WTC11 (cell line): ENCODE measurements around the gene POLR1G.

Source experiments
- ATF3 ChIP-seq: sonication (generic); formaldehyde crosslinking; conservative IDR thresholded peaks from 2 replicates; pipeline ENCODE4 v1.8.1; 2022; ENCODE audit warnings: mild to moderate bottlenecking, missing genetic modification reagents
- E2F1 ChIP-seq: sonication (generic); formaldehyde crosslinking; IDR thresholded peaks from 2 replicates; pipeline ENCODE4 v1.8.0; 2022; ENCODE audit warnings: mild to moderate bottlenecking, missing genetic modification reagents
- FOXP4 ChIP-seq: sonication (generic); formaldehyde crosslinking; IDR thresholded peaks from 2 replicates; pipeline ENCODE4 v1.8.0; 2022; ENCODE audit warnings: mild to moderate bottlenecking, missing genetic modification reagents
- ZNF232 ChIP-seq: sonication (generic); formaldehyde crosslinking; IDR thresholded peaks from 2 replicates; pipeline ENCODE4 v1.8.0; 2022; ENCODE audit warnings: mild to moderate bottlenecking, missing genetic modification reagents
- ZNF416 ChIP-seq: fragments of 250-450 bp; sonication (Bioruptor Pico); IDR thresholded peaks from 2 replicates; pipeline ENCODE4 v1.9.0; 2021; ENCODE audit warnings: mild to moderate bottlenecking, inconsistent platforms
- TF ChIP-seq, protein P1 (sequence below): sonication (generic); formaldehyde crosslinking; IDR thresholded peaks from 2 replicates; pipeline ENCODE4 v1.8.1; 2023; ENCODE audit warnings: mild to moderate bottlenecking, missing genetic modification reagents, moderate library complexity
- TF ChIP-seq, protein P2 (sequence below): sonication (generic); formaldehyde crosslinking; IDR thresholded peaks from 2 replicates; pipeline ENCODE4 v1.8.0; 2023; ENCODE audit warnings: missing genetic modification reagents
- TF ChIP-seq, protein P3 (sequence below): fragments of 200-600 bp; IDR thresholded peaks from 2 replicates; pipeline ENCODE4 v1.8.0; 2022; ENCODE audit warnings: antibody characterized with exemption

DNA sequence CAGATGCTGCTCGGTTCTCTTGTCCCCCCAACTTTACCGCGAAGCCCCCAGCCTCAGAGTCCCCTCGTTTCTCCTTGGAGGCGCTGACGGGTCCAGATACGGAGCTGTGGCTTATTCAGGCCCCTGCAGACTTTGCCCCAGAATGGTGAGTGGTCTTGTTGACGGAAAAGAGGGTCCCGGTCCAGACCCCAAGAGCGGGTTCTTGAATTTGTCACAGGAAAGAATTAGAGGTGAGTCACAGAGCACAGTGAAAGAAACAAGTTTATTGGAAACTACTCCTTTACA, 589 bp downstream of the POLR1G start:
- no peak for TF ChIP-seq ZNF416 (CRISPR knock-in tag)
- no peak for TF ChIP-seq ATF3 (CRISPR knock-in tag)
- TF ChIP-seq, protein P1, sequence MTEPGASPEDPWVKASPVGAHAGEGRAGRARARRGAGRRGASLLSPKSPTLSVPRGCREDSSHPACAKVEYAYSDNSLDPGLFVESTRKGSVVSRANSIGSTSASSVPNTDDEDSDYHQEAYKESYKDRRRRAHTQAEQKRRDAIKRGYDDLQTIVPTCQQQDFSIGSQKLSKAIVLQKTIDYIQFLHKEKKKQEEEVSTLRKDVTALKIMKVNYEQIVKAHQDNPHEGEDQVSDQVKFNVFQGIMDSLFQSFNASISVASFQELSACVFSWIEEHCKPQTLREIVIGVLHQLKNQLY (CRISPR knock-in tag), result no peak
- TF ChIP-seq, protein P2, sequence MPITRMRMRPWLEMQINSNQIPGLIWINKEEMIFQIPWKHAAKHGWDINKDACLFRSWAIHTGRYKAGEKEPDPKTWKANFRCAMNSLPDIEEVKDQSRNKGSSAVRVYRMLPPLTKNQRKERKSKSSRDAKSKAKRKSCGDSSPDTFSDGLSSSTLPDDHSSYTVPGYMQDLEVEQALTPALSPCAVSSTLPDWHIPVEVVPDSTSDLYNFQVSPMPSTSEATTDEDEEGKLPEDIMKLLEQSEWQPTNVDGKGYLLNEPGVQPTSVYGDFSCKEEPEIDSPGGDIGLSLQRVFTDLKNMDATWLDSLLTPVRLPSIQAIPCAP (CRISPR knock-in tag), result no peak
- TF ChIP-seq, protein P3, sequence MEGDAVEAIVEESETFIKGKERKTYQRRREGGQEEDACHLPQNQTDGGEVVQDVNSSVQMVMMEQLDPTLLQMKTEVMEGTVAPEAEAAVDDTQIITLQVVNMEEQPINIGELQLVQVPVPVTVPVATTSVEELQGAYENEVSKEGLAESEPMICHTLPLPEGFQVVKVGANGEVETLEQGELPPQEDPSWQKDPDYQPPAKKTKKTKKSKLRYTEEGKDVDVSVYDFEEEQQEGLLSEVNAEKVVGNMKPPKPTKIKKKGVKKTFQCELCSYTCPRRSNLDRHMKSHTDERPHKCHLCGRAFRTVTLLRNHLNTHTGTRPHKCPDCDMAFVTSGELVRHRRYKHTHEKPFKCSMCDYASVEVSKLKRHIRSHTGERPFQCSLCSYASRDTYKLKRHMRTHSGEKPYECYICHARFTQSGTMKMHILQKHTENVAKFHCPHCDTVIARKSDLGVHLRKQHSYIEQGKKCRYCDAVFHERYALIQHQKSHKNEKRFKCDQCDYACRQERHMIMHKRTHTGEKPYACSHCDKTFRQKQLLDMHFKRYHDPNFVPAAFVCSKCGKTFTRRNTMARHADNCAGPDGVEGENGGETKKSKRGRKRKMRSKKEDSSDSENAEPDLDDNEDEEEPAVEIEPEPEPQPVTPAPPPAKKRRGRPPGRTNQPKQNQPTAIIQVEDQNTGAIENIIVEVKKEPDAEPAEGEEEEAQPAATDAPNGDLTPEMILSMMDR, result no peak
- TF ChIP-seq E2F1, result no peak
- no peak for TF ChIP-seq ZNF232 (CRISPR knock-in tag)
- TF ChIP-seq FOXP4 (CRISPR knock-in tag), result no peak
